ENCODE measurements around the gene DNAH8.
A peak's percentile ranks its signal among the peaks of the same experiment; 100 is the strongest.
"Not testable (repeated sequence)": the region's sequence is repeated elsewhere in the genome, so short reads cannot be mapped to it uniquely, and the experiment has no call there.

DNAH8 gene

GRCh38 chr6:38910207-38910606 lies 195.1 kb downstream of the DNAH8 start:
- no peak for DNase-seq

GRCh38 chr6:38912378-38912777 lies 197.3 kb downstream of the DNAH8 start:
- no peak for DNase-seq

GRCh38 chr6:38915205-38915925 lies 200.3 kb downstream of the DNAH8 start:
- DNase-seq: no peak

GRCh38 chr6:38921540-38921939 lies 206.4 kb downstream of the DNAH8 start:
- not testable (repeated sequence) for DNase-seq

GRCh38 chr6:38924791-38925509 lies 209.8 kb downstream of the DNAH8 start:
- no peak for DNase-seq

GRCh38 chr6:38929560-38929959 lies 214.4 kb downstream of the DNAH8 start:
- no peak for DNase-seq

- peak; percentile 16 to 42 for DNase-seq
Observed at GRCh38 chr6:38933426-38933825, 218.3 kb downstream of the DNAH8 start.

- DNase-seq: no peak
Observed at GRCh38 chr6:38935051-38935450, 219.9 kb downstream of the DNAH8 start.

GRCh38 chr6:38937839-38938613 lies 222.9 kb downstream of the DNAH8 start:
- DNase-seq: no peak

GRCh38 chr6:38938741-38939140 lies 223.6 kb downstream of the DNAH8 start:
- no peak for DNase-seq

GRCh38 chr6:38942442-38942841 lies 227.3 kb downstream of the DNAH8 start:
- DNase-seq: no peak

GRCh38 chr6:38942965-38943364 lies 227.9 kb downstream of the DNAH8 start:
- DNase-seq: no peak

- no peak for DNase-seq
Observed at GRCh38 chr6:38943964-38944363, 228.9 kb downstream of the DNAH8 start.

GRCh38 chr6:38944655-38945279 lies 229.7 kb downstream of the DNAH8 start:
- DNase-seq: no peak

GRCh38 chr6:38955861-38956260 lies 240.8 kb downstream of the DNAH8 start:
- no peak for DNase-seq

GRCh38 chr6:38957426-38957825 lies 242.3 kb downstream of the DNAH8 start:
- no peak for DNase-seq

- no peak for DNase-seq
Observed at GRCh38 chr6:38959138-38959537, 244.0 kb downstream of the DNAH8 start.

GRCh38 chr6:38968702-38969149 lies 253.6 kb downstream of the DNAH8 start:
- no peak for DNase-seq

GRCh38 chr6:38973178-38974057 lies 258.3 kb downstream of the DNAH8 start:
- DNase-seq: peak; percentile 32 to 35

- DNase-seq: no peak
Observed at GRCh38 chr6:38974389-38975151, 259.5 kb downstream of the DNAH8 start.

- DNase-seq: no peak
Observed at GRCh38 chr6:38975621-38976049, 260.5 kb downstream of the DNAH8 start.

Measured in inflammatory macrophage (primary cell).